Keratinocyte (primary cell): ENCODE results near the gene LILRA6. TPM values are rescaled to one million over a fixed set of nuclear protein-coding genes. Genes with fewer than 3 reads are reported as not detected.
"Not testable (repeated sequence)": the region's sequence is repeated elsewhere in the genome, so short reads cannot be mapped to it uniquely, and the experiment has no call there.

Experiments
- DNase-seq: peaks from one replicate; pipeline ENCODE4 v3.0.0-alpha.2; 2011; ENCODE audit warnings: low read depth, missing footprints, low spot score
- FAIRE-seq: peaks from 2 replicates; lab custom pipeline; 2011; peaks lifted over from hg19 to GRCh38; lab: Jason Lieb, UNC
- H2AFZ ChIP-seq: 2 replicates; pipeline ENCODE4 v1.6.0; 2012; ENCODE audit warnings: low read length, control low read depth, inconsistent platforms; ENCODE audit not compliant: control insufficient read depth
- H3K27ac ChIP-seq: 2 replicates; pipeline ENCODE4 v1.5.1; 2011; ENCODE audit warnings: low read length; ENCODE audit not compliant: control insufficient read depth, insufficient read depth
- H3K27me3 ChIP-seq: 3 replicates; pipeline ENCODE4 v1.6.0; 2011; ENCODE audit warnings: low read length; ENCODE audit not compliant: control insufficient read depth, insufficient read depth; ENCODE audit errors: extremely low read depth
- H3K36me3 ChIP-seq, 2 experiments: 2 replicates in 1 of 2; 3 replicates in 1 of 2; pipeline ENCODE4 v1.5.1; 2011; ENCODE audit warnings: low read length in 2 of 2, mild to moderate bottlenecking in 1 of 2; ENCODE audit not compliant: control insufficient read depth in 2 of 2, insufficient read depth in 2 of 2; ENCODE audit errors: extremely low read depth in 1 of 2
- H3K4me1 ChIP-seq: 3 replicates; pipeline ENCODE4 v1.5.1; 2011; ENCODE audit warnings: low read length; ENCODE audit not compliant: control insufficient read depth, insufficient read depth; ENCODE audit errors: extremely low read depth
- H3K4me2 ChIP-seq: 3 replicates; pipeline ENCODE4 v1.6.0; 2011; ENCODE audit warnings: low read depth, low read length; ENCODE audit not compliant: control insufficient read depth, insufficient read depth; ENCODE audit errors: extremely low read depth
- H3K4me3 ChIP-seq, 3 experiments: fragments of 200-600 bp in 1 of 3; sonication (generic) in 1 of 3; 2 replicates in 2 of 3; 3 replicates in 1 of 3; pipeline ENCODE4 v1.5.1; 2011 to 2016; ENCODE audit warnings: low read length in 3 of 3, mild to moderate bottlenecking in 3 of 3, control low read depth in 2 of 3, inconsistent platforms in 1 of 3, low read depth in 1 of 3, mixed read lengths in 1 of 3, mixed run types in 1 of 3, moderate library complexity in 1 of 3; ENCODE audit not compliant: control insufficient read depth in 2 of 3, insufficient read depth in 2 of 3; ENCODE audit errors: extremely low read depth in 1 of 3
- H3K79me2 ChIP-seq: 2 replicates; pipeline ENCODE4 v1.6.0; 2012; ENCODE audit warnings: low read length; ENCODE audit not compliant: control insufficient read depth, insufficient read depth
- H3K9ac ChIP-seq: 3 replicates; pipeline ENCODE4 v1.6.0; 2011; ENCODE audit warnings: low read length; ENCODE audit not compliant: control insufficient read depth, insufficient read depth; ENCODE audit errors: extremely low read depth
- H3K9me1 ChIP-seq: 3 replicates; pipeline ENCODE4 v1.6.0; 2011; ENCODE audit warnings: low read length; ENCODE audit not compliant: control insufficient read depth, insufficient read depth; ENCODE audit errors: extremely low read depth
- H3K9me3 ChIP-seq: 2 replicates; pipeline ENCODE4 v1.5.1; 2012; ENCODE audit warnings: low read depth, low read length; ENCODE audit not compliant: control insufficient read depth
- H4K20me1 ChIP-seq: 3 replicates; pipeline ENCODE4 v1.6.0; 2011; ENCODE audit warnings: low read length; ENCODE audit not compliant: control insufficient read depth, insufficient read depth; ENCODE audit errors: extremely low read depth
- CTCF ChIP-seq, 3 experiments: IDR thresholded peaks in 1 of 3; conservative IDR thresholded peaks in 1 of 3; optimal IDR thresholded peaks in 1 of 3; 2 replicates in 2 of 3; 3 replicates in 1 of 3; pipeline versions ENCODE3 to v1.5.1; 2011; ENCODE audit warnings: low read length in 3 of 3, mild to moderate bottlenecking in 3 of 3, moderate library complexity in 2 of 3, control low read depth in 1 of 3, inconsistent platforms in 1 of 3; ENCODE audit not compliant: insufficient read depth in 2 of 3; ENCODE audit errors: extremely low read depth in 1 of 3
- EZH2 ChIP-seq: IDR thresholded peaks from one replicate; pipeline ENCODE4 v1.6.1; 2012; ENCODE audit warnings: inconsistent platforms, mild to moderate bottlenecking, low read length, moderate library complexity
- dilution Hi-C: fragments of 300-500 bp; cut with MboI; formaldehyde crosslinking; loops from one replicate; pipeline ENCODE4 v1.7.0; 2020; ENCODE audit warnings: low sequenced_read_pairs; ENCODE audit not compliant: extremely low pct_ligation_motif_present
- polyA plus RNA-seq, 5 experiments: library from polyadenylated mRNA; depleted of rRNA in 3 of 5; stranded (reverse) in 3 of 5; stranded (forward) in 1 of 5; unstranded in 1 of 5; fragments of >200 nt; gene quantifications; 1 replicate in 1 of 5; 2 replicates in 3 of 5; 3 replicates in 1 of 5; pipeline versions ENCODE4 v1.2.1 to v1.2.3, GENCODE V29; 2011 to 2012; ENCODE audit warnings: missing spikeins in 2 of 5, low read depth in 1 of 5, low replicate concordance in 1 of 5

LILRA6 gene
- polyA plus RNA-seq, 1 donor (not counting 4 experiments of a cell fraction or from before 2014, with no cell fraction given), result not detected

DNA sequence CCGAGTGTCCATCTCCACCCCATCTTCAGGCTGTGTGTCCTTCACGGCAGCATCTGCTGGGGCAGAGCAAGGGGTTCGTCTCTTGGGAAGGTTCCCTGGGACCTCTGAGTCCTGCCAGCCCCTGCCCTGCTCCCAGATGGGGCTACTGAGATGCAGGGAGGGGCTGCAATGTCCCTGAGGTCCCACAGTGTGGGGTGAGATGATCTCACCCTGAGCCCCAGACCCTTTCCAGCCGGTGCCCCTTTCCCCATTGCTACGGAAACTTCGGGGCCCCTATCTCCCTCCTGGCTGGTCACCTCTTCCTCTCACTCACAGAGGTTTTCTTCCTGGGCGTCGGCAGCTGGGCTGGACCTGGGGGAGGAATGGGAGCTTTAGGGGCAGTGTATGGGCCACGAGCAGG lies 33.4 kb upstream of the LILRA6 start:
- FAIRE-seq (no peak), DNase-seq (no peak)
- H3K27me3 ChIP-seq, result no peaks in the 10 kb centered on the region
- H3K79me2 ChIP-seq, result no peaks in the 10 kb centered on the region
- H3K4me2 ChIP-seq, result no peak overlapping the region
- H3K4me1 ChIP-seq, result no peaks in the 10 kb centered on the region
- H4K20me1 ChIP-seq, result no peaks in the 10 kb centered on the region
- no peak for TF ChIP-seq EZH2
- TF ChIP-seq CTCF (optimal IDR thresholded peaks at IDR 0.05 in 1 of 3, IDR thresholded peaks at IDR 0.05 in 1 of 3, conservative IDR thresholded peaks at IDR 0.05 in 1 of 3; ENCODE audit: extremely low read depth in 1 of 3, insufficient read depth in 2 of 3, low read length in 3 of 3), result no peak
- H3K36me3 ChIP-seq, result no peaks in the 10 kb centered on the region
- H3K27ac ChIP-seq, result no peak overlapping the region
- H3K9me1 ChIP-seq, result no peaks in the 10 kb centered on the region
- H2AFZ ChIP-seq, result no peak overlapping the region
- no peak overlapping the region for H3K9ac ChIP-seq
- dilution Hi-C loops, result no loop called here
- no peaks in the 10 kb centered on the region for H3K9me3 ChIP-seq
- H3K4me3 ChIP-seq, result no peak overlapping the region

DNA sequence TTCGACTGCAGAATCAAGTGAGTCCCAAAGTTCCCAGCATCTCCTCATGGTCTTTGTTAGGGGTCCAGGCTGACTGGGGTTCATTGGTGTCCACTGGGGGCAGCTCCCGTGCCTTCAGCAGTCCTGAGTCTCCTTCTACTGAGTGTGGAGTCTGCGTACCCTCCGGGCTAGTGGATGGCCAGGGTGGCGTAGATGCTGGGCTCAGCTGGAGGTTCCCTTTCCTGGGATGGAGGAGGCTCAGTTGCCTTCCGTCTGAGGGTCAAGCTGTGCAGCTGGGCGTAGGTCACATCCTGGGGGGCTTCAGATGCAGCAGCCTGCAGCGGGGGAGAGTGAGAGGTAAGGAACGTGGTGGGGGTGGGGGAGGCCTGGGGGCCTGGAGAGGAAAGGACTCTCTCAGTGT lies 31.9 kb upstream of the LILRA6 start:
- H3K27me3 ChIP-seq, H3K4me2 ChIP-seq, dilution Hi-C loops, H3K27ac ChIP-seq, DNase-seq, H4K20me1 ChIP-seq, FAIRE-seq, H3K9ac ChIP-seq, H3K9me1 ChIP-seq, H3K9me3 ChIP-seq, H3K4me1 ChIP-seq, H3K4me3 ChIP-seq, H3K36me3 ChIP-seq, H3K79me2 ChIP-seq, H2AFZ ChIP-seq: not testable (repeated sequence)

DNA sequence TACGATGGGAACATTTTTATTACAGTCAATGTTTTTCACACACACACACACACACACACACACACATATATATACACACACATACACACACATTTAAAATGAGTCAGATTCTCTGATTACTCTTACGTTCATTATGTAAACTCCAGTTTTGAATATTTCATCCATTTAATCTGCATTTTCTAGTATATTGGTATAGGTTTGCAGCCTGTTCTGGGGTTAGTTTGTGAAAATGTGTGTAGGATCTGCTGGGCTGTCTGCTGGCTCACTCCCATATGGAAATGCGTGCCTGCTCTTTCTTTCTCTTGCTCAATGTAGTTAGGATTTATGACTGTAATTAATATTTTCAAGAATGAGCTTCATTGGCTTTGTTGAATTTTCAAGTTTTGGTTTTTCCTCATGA lies 31.2 kb upstream of the LILRA6 start:
- FAIRE-seq, result no peak
- H3K27me3 ChIP-seq, result no peaks in the 10 kb centered on the region

More for the DNA sequence above, 31.2 kb upstream of the LILRA6 start:
- no peak for DNase-seq
- TF ChIP-seq EZH2 (no peak), CTCF (optimal IDR thresholded peaks at IDR 0.05 in 1 of 3, IDR thresholded peaks at IDR 0.05 in 1 of 3, conservative IDR thresholded peaks at IDR 0.05 in 1 of 3; ENCODE audit: extremely low read depth in 1 of 3, insufficient read depth in 2 of 3, low read length in 3 of 3) (no peak)
- Histone ChIP-seq H4K20me1 (no peaks in the 10 kb centered on the region), H3K79me2 (no peaks in the 10 kb centered on the region), H3K36me3 (no peaks in the 10 kb centered on the region), H3K4me2 (no peak overlapping the region), H3K4me1 (no peaks in the 10 kb centered on the region), H3K9me3 (no peaks in the 10 kb centered on the region), H3K9ac (no peak overlapping the region), H3K27ac (no peak overlapping the region), H3K9me1 (no peaks in the 10 kb centered on the region), H2AFZ (no peak overlapping the region), H3K4me3 (no peak overlapping the region)
- dilution Hi-C loops, result no loop called here
